ENCODE results near the gene PLA2G15.
"Not testable (repeated sequence)": the region's sequence is repeated elsewhere in the genome, so short reads cannot be mapped to it uniquely, and the experiment has no call there.

Gene PLA2G15

DNA sequence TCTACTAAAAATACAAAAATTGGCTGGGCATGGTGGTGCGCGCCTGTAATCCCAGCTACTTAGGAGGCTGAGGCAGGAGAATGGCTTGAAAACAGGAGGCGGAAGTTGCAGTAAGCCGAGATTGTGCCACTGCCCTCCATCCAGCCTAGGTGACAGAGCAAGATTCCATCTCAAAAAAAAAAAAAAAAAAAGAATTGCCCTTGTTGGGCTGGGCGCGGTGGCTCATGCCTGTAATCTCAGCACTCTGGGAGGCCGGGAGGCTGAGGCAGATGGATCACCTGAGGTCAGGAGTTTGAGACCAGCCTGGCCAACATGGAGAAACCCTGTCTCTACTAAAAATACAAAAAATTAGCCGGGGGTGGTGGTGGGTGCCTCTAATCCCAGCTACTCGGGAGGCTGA lies 43.6 kb downstream of the PLA2G15 start:
- not testable (repeated sequence) for H3K9me3 Mint-ChIP-seq, H3K4me3 Mint-ChIP-seq, H3K27me3 Mint-ChIP-seq
- Mint-ChIP-seq H3K36me3 (peaks cover 35% of the 10 kb centered on the region), H3K4me1 (peaks cover 92% of the 10 kb centered on the region), H3K27ac (peak overlapping the region; percentile 18)

DNA sequence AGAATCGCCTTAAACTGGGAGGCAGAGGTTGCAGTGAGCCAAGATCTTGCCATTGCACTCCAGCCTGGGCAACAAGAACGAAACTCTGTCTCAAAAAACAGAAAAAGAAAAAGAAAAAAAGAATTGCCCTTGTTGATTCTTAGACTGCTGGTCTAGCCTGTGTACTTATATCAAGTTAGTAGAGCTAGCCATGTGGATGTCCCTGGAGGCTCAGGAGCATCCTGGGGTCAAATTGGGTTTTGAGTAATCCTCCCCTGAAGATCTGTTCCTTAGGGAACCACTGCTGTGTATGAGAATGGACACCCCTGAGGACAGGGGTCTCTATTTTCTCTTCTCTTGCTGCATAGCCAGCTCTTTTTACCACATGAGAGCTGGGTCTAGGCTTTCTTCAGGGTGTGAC lies 44.0 kb downstream of the PLA2G15 start:
- Mint-ChIP-seq H3K27ac (peak overlapping the region; percentile 97), H3K4me1 (peaks cover 92% of the 10 kb centered on the region), H3K27me3 (no peaks in the 10 kb centered on the region), H3K36me3 (peaks cover 34% of the 10 kb centered on the region), H3K9me3 (no peaks in the 10 kb centered on the region), H3K4me3 (peak overlapping the region; percentile 72)

DNA sequence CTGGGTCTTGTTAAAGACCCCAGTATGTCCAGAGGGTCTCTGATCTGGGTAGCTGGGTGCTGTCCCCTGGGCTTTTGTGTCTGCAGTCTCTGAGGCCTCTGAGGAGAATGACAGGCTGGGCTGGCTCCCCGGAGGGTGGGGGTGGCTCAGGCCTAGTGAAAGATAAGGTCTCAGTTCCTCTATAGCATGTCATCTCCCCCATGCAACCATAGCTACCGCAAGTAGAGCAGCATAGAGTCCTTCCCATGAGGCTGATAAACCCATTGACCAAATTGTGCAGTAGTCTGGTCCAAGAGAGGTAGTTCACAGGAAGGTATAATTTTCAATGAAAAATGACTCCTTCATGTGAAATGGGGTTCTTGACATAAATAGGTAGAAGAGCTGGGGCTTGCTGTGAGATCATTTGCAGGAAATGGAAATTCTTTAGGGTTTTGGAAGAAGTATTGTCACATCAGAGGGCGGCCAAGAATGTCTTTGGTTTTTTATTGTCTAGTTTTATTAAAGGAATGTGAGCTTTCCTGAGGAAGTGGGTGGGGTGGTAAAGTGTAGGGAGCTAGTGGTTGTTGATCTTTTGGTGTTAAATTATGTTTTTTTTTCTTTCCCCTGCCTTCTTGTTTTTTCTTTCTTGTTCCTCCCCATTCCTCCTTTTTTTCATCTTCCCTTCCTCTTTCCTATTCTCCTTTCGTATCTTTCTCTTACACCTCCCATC lies 44.6 kb downstream of the PLA2G15 start:
- no peaks in the 10 kb centered on the region for H3K9me3 Mint-ChIP-seq
- H3K4me1 Mint-ChIP-seq, result peaks cover 89% of the 10 kb centered on the region
- peak overlapping the region; percentile 72 for H3K4me3 Mint-ChIP-seq
- H3K27ac Mint-ChIP-seq, result peak overlapping the region; percentile 97
- peaks cover 32% of the 10 kb centered on the region for H3K36me3 Mint-ChIP-seq
- no peaks in the 10 kb centered on the region for H3K27me3 Mint-ChIP-seq

DNA sequence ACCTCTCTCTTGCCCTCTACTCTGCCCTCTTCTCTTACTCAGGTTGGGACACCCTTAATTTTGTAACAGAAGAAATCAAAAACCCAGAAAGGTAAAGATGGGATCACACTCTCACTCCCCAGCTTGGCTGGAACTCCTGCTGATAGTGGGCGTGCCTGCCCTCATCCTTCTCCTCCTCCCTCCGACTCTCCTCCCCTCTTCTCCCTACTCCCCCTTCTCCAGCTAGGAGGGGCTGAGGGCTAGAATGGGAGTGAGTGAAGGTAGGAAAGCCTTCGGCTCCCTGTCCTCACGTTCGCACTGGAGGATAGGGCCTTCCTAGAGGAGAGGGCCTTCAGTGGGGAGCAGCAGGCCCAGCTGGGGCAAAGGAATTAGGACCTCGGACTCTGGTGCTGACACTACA lies 45.3 kb downstream of the PLA2G15 start:
- Mint-ChIP-seq H3K4me3 (peak overlapping the region; percentile 72), H3K27ac (peak overlapping the region; percentile 97), H3K27me3 (no peaks in the 10 kb centered on the region), H3K36me3 (peaks cover 34% of the 10 kb centered on the region), H3K9me3 (no peaks in the 10 kb centered on the region), H3K4me1 (peaks cover 82% of the 10 kb centered on the region)

DNA sequence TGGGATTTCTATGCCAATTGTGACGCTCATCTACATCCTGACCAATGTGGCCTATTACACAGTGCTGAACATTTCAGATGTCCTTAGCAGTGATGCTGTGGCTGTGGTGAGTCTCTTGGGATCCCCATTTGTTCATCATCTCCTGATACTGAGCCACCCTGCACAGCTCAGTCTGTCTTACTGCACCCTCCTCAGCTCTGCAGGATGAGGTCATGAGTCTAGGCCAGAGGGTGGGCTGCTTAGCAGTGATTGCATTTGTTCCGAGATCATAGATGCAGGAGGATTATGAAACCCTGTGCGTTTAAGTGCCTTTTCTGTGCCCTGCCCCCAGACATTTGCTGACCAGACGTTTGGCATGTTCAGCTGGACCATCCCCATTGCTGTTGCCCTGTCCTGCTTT lies 46.1 kb downstream of the PLA2G15 start:
- Mint-ChIP-seq H3K4me1 (peaks cover 78% of the 10 kb centered on the region), H3K27me3 (no peaks in the 10 kb centered on the region), H3K27ac (peak overlapping the region; percentile 97), H3K9me3 (no peaks in the 10 kb centered on the region), H3K4me3 (peak overlapping the region; percentile 59), H3K36me3 (peaks cover 34% of the 10 kb centered on the region)

DNA sequence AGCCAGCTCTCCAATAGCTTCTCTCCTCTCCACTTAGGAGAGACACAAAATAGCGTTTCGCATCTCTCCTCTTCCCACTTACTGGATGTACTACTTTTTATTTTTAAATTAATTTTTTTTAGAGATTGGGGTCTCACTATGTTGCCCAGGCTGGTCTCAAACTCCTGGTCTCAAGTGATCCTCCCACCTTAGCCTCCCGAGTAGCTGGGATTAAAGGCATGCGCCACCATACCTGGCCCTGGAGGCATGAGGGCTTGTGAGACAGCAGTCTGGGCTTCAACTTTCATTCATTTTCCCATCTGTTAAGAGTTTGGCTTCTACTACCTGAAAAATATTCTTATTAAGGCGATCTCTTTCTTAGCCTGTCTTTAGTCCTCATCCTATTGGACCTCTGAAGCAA lies 47.3 kb downstream of the PLA2G15 start:
- H3K9me3 Mint-ChIP-seq, result no peaks in the 10 kb centered on the region
- H3K36me3 Mint-ChIP-seq, result peaks cover 31% of the 10 kb centered on the region
- peaks cover 67% of the 10 kb centered on the region for H3K4me1 Mint-ChIP-seq
- no peaks in the 10 kb centered on the region for H3K27me3 Mint-ChIP-seq
- peak overlapping the region; percentile 97 for H3K27ac Mint-ChIP-seq
- no peak overlapping the region for H3K4me3 Mint-ChIP-seq

DNA sequence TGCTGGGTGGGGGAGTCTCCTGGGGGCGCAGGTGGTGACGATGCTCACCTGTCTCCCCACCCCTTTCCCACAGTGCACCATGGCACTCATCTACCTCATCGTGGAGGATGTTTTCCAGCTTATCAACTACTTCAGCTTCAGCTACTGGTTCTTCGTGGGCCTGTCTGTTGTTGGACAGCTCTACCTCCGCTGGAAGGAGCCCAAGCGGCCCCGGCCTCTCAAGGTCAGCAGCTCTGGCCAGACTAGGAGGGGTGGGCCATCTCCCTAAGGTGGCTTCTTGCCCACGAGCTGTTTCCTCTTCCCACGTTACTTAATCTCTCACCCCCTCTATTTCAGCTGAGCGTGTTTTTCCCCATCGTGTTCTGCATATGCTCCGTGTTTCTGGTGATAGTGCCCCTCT lies 51.1 kb downstream of the PLA2G15 start:
- Mint-ChIP-seq H3K27ac (no peak overlapping the region), H3K36me3 (peaks cover 24% of the 10 kb centered on the region), H3K27me3 (no peaks in the 10 kb centered on the region), H3K4me3 (no peak overlapping the region), H3K9me3 (no peaks in the 10 kb centered on the region), H3K4me1 (peaks cover 53% of the 10 kb centered on the region)

DNA sequence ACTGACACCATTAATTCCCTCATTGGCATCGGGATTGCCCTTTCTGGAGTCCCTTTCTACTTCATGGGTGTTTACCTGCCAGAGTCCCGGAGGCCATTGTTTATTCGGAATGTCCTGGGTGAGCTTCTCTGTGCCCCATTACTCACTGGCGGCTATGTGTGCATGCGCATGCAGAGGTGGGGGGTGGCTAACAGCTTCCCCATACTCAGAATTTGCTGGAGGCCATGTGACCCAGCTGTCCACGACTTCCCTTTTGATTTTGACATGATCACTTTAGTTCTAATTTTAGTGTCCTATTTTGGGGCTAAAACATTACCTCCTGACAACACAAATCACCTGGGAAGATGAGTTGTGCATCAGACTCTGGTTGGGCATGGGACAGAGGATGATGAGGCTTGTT lies 51.5 kb downstream of the PLA2G15 start:
- Mint-ChIP-seq H3K27ac (peak overlapping the region; percentile 59), H3K4me3 (no peak overlapping the region), H3K4me1 (peaks cover 52% of the 10 kb centered on the region), H3K36me3 (peaks cover 23% of the 10 kb centered on the region), H3K9me3 (no peaks in the 10 kb centered on the region), H3K27me3 (no peaks in the 10 kb centered on the region)

DNA sequence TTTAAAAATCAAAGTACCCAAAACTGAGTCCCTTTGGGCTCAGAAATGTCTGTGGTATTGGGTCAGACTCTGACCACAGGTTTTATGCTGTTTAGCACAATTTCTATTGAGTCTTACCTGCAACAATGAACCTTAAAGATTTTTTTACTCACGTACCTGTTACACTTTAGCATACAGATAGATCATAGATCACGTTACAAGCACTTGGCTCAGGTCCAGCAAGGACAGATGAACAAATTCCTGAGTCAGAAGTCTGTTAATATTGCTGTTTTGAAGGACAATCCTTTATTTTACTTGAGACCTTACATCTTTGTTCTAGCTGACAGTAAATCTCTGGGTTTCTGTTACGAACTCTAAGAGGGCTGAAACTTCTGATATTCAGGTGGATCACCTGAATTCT lies 52.7 kb downstream of the PLA2G15 start:
- Mint-ChIP-seq H3K9me3 (no peaks in the 10 kb centered on the region), H3K27me3 (no peaks in the 10 kb centered on the region), H3K4me3 (no peak overlapping the region), H3K36me3 (peaks cover 23% of the 10 kb centered on the region), H3K4me1 (peaks cover 46% of the 10 kb centered on the region), H3K27ac (no peak overlapping the region)

DNA sequence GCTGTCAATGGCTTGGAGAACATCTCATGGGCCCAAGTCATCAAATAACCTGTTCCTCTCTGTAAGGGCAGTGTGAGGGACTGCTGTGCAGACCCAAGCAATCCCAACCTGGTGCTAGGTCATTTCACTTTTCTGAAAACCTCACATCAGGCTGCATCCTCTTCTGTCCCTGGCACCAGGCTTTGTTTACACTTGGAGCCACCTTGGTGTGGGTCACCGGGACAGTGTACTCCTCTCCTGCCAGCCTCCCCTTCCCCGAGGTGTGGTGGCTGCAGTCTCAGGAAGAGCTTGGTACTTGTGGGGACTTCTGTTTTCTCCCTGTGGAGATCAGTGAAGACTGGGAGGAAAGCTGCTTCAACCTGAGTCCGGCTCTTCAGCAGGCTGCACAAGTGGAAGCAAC lies 53.1 kb downstream of the PLA2G15 start:
- Mint-ChIP-seq H3K4me3 (no peak overlapping the region), H3K36me3 (peaks cover 23% of the 10 kb centered on the region), H3K27me3 (no peaks in the 10 kb centered on the region), H3K9me3 (no peaks in the 10 kb centered on the region), H3K4me1 (peaks cover 44% of the 10 kb centered on the region), H3K27ac (peak overlapping the region; percentile 12)

DNA sequence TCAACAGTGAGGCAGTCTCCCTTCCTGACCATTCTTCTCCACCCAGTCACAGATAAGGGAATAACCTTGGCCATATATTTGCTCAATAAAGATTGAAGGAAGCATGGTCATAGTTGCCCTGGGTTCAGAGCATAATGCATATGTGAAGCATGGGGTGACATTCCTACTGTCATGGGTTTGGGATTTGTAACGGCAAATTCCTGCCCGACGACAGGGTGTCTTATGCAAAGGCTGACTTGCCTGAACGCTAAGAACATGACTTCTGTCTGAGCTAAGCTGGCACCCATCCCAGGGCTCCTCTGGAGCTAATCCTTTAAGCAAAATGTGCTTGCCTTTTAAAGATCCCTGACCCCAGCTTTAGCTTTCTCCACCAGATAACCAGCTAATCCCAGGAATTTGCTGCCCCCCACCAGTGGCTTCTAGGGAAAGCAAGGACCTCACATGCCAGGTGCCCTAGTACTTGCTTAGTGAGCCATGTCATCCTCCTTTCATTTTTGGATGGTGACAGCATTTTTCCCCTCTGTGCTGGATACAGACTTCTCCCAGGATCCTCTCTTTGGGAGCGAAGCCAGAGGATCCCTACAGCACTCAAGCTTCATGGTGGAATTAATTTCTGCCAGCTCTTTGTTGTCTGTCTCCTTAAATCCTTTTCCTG lies 53.9 kb downstream of the PLA2G15 start:
- peaks cover 41% of the 10 kb centered on the region for H3K4me1 Mint-ChIP-seq

DNA sequence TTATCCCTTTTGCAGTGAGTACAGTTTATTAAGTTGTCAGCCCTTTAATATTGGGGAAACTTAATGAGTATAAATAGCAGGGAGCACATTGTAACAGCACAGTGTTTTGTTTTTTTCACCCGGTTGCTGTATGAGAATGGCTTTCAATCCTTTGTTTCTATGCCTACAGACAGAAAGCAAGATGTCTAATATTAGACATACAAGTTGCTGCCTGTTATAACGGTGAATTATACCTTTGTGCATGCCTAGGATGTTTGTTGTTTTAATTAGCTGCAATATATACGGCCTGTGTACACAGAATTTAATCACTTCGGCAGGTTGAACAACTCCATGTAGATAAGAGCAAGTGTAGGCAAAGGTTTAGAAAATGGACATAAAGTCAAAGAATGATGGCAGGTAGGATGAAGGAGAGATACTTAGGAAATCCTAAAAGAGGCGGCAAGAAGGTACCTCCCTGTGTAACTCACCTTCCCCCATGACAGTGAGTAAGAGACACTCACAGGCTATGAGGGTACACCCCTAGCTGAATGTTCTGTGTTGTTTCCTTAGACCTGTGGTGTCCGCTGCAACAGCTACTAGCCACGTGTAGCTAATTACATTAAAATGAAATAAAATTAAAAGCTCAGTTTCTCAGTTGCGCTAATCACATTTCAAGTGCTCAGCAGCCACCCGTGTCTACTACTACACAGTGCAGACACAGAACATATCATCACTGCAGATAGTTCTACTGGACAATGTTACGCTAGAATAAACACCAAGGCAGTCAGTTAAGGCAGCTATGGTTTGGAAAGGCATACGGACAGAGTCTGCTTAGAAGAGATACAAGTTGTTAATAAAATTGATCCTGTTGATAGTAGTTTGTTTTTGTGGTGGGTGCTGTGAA lies 54.6 kb downstream of the PLA2G15 start:
- Mint-ChIP-seq H3K27me3 (no peaks in the 10 kb centered on the region), H3K36me3 (peaks cover 23% of the 10 kb centered on the region), H3K9me3 (no peaks in the 10 kb centered on the region), H3K4me3 (no peak overlapping the region), H3K27ac (peak overlapping the region; percentile 84), H3K4me1 (peaks cover 38% of the 10 kb centered on the region)

More for the DNA sequence above, 53.9 kb downstream of the PLA2G15 start:
- Mint-ChIP-seq H3K4me3 (no peak overlapping the region), H3K27me3 (no peaks in the 10 kb centered on the region), H3K9me3 (no peaks in the 10 kb centered on the region), H3K27ac (peak overlapping the region; percentile 23), H3K36me3 (peaks cover 23% of the 10 kb centered on the region)

DNA sequence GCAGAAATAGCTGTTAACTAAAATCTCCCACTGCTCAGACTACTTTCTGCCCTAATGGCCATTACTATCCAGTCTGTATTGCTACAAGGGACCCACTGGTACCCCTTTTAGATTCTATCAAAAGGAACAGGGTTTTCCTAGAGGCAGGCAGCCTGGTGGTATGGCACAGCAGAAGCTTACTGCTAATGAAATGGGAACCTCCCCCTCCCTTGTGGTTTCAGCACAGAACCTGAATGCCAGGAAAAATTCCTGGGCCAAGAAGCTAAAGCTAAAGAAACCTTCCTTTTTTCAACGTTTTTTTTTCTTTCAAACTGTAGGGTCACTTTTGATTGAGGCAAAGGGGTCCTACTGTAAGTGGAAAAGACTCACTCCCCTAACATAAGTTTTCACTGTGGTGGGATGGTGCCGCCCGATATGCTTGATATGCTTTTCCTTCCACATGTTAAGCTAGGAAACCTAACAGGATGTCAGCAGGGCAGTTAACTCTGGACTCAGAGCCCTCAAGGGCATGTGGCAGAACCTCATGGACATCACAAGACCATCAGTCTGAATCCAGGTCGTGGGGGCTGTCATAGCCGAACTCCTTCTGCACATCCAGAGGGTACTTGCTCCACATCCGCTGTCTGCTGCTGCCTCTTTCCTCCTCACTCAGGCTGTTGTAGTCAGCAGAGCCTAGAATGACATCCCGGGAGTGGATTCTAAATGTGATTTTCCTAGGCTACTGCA lies 55.7 kb downstream of the PLA2G15 start:
- H3K4me1 Mint-ChIP-seq, result peaks cover 36% of the 10 kb centered on the region
- no peak overlapping the region for H3K4me3 Mint-ChIP-seq
- no peaks in the 10 kb centered on the region for H3K9me3 Mint-ChIP-seq
- H3K36me3 Mint-ChIP-seq, result peaks cover 22% of the 10 kb centered on the region
- H3K27me3 Mint-ChIP-seq, result no peaks in the 10 kb centered on the region
- peak overlapping the region; percentile 84 for H3K27ac Mint-ChIP-seq

DNA sequence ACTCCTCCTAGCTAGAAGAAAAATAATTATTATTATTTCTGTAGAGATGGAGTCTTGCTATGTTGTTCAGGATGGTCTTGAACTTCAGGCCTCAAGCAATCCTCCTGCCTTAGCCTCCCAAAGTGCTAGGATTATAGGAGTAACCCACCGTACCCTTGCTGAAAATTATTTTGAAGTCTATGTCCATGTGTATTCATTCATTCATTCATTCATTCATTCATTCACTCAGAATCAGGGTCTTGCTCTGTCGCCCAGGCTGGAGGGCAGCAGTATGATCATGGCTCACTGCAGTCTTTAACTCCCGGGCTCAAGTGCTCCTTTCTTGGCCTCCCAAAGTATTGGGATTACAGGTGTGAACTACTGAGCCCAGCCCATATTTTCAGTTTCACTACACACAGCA lies 61.5 kb downstream of the PLA2G15 start:
- Mint-ChIP-seq H3K4me1 (peaks cover 30% of the 10 kb centered on the region), H3K4me3 (no peak overlapping the region), H3K27me3 (no peaks in the 10 kb centered on the region), H3K27ac (no peak overlapping the region), H3K36me3 (peaks cover 17% of the 10 kb centered on the region), H3K9me3 (no peaks in the 10 kb centered on the region)

DNA sequence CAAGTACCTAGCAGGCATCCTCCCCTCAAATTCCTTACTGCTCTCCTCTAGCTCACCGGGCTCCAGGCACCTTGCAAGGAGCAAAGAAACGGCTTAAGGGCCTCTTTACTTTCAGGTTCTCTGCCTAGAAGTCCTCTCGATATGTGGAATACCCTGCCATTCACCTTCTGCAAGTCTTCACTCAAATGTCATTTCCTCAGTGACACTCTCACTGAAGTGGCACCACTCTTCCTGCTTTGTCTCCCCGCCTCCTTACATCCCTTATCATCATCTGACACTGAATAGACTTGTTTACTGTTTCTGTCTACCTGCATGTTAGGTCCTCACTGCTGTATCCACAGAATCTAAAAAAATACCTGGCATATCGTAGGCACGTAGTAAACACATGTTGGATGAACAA lies 64.6 kb downstream of the PLA2G15 start:
- peak overlapping the region; percentile 99 for H3K4me3 Mint-ChIP-seq
- no peaks in the 10 kb centered on the region for H3K9me3 Mint-ChIP-seq
- peaks cover 43% of the 10 kb centered on the region for H3K4me1 Mint-ChIP-seq
- peak overlapping the region; percentile 82 for H3K27ac Mint-ChIP-seq
- no peaks in the 10 kb centered on the region for H3K27me3 Mint-ChIP-seq
- H3K36me3 Mint-ChIP-seq, result peaks cover 13% of the 10 kb centered on the region

Measured in activated naive CD4-positive, alpha-beta T cell treated with anti-CD3 and anti-CD28 coated beads, Interleukin-2, amount 50 U/mL, for 24 hours (primary cell).